ENCODE results near the gene RHOG.

RHOG gene

GRCh38 chr11:3859373-3859881 lies 18.7 kb upstream of the RHOG start:
- peak overlapping the region; percentile 88 for H3K4me3 ChIP-seq (ENCODE audit: low read depth, low read length)
- TF ChIP-seq CTCF (IDR thresholded peaks at IDR 0.05; ENCODE audit: low read depth, low read length, missing control alignments): no peak
- peak; percentile 64 for DNase-seq (ENCODE audit: low read depth)

- DNase-seq (ENCODE audit: low read depth): no peak
- peak overlapping the region; percentile 88 for H3K4me3 ChIP-seq (ENCODE audit: low read depth, low read length)
- TF ChIP-seq CTCF (IDR thresholded peaks at IDR 0.05; ENCODE audit: low read depth, low read length, missing control alignments): no peak
Measured at GRCh38 chr11:3857628-3858027, 16.9 kb upstream of the RHOG start.

- TF ChIP-seq CTCF (IDR thresholded peaks at IDR 0.05; ENCODE audit: low read depth, low read length, missing control alignments): no peak
- no peak for DNase-seq (ENCODE audit: low read depth)
- H3K4me3 ChIP-seq (ENCODE audit: low read depth, low read length): peak overlapping the region; percentile 88
Measured at GRCh38 chr11:3856856-3857553, 16.2 kb upstream of the RHOG start.

- no peak for DNase-seq (ENCODE audit: low read depth)
- no peak for TF ChIP-seq CTCF (IDR thresholded peaks at IDR 0.05; ENCODE audit: low read depth, low read length, missing control alignments)
Measured at GRCh38 chr11:3855808-3856491, 15.2 kb upstream of the RHOG start.

GRCh38 chr11:3854977-3855807 lies 14.4 kb upstream of the RHOG start, which contains the start of gene STIM1:
STIM1 (plus strand) TSS chr11:3855664; CDS start chr11:3856271, 607 bp downstream.
- peak; percentile 87 for TF ChIP-seq CTCF (IDR thresholded peaks at IDR 0.05; ENCODE audit: low read depth, low read length, missing control alignments)
- peak; percentile 87 for DNase-seq (ENCODE audit: low read depth)
- H3K4me3 ChIP-seq (ENCODE audit: low read depth, low read length): peak within 1 kb of the TSS; percentile 88

More at GRCh38 chr11:3855808-3856491, 15.2 kb upstream of the RHOG start:
- H3K4me3 ChIP-seq (ENCODE audit: low read depth, low read length): peak overlapping the region; percentile 88

GRCh38 chr11:3854660-3854976 lies 13.9 kb upstream of the RHOG start:
- no peak for DNase-seq (ENCODE audit: low read depth)
- peak overlapping the region; percentile 88 for H3K4me3 ChIP-seq (ENCODE audit: low read depth, low read length)
- TF ChIP-seq CTCF (IDR thresholded peaks at IDR 0.05; ENCODE audit: low read depth, low read length, missing control alignments): no peak

Data from GM12864 (cell line).